HG03442 (cell line): ENCODE data around the gene CMTM6.
"Not testable (repeated sequence)": the region's sequence is repeated elsewhere in the genome, so short reads cannot be mapped to it uniquely, and the experiment has no call there.

Experiments used
- ATAC-seq: cut with Tn5 transposase; IDR thresholded peaks from one replicate; pipeline ENCODE4 v1.9.1; 2021; ENCODE audit warnings: mild to moderate bottlenecking, moderate library complexity; ENCODE audit not compliant: unreplicated experiment

The CMTM6 gene

GRCh38 chr3:32469151-32469874 is 33.3 kb downstream of the CMTM6 start:
- ATAC-seq: peak; percentile 26

- ATAC-seq: peak; percentile 44
Measured at GRCh38 chr3:32467333-32468070, 35.1 kb downstream of the CMTM6 start.

DNA sequence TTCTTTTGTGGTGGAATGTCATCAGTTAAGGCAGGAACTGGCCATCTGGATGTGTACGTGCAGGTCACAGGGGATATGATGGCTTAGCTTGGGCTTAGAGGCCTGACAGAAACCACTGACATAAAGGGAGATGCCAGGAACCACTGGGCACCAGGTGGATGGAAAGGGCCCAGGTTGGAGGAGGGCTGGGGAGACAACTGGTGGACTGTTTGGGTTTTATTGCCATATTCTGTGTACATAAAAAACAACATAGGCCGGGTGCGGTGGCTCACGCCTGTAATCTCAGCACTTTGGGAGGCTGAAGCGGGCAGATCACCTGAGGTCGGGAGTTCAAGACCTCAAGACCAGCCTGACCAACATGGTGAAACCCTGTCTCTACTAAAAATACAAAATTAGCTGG is 35.8 kb downstream of the CMTM6 start:
- not testable (repeated sequence) for ATAC-seq

GRCh38 chr3:32464726-32465125 is 37.9 kb downstream of the CMTM6 start:
- ATAC-seq: not testable (repeated sequence)

DNA sequence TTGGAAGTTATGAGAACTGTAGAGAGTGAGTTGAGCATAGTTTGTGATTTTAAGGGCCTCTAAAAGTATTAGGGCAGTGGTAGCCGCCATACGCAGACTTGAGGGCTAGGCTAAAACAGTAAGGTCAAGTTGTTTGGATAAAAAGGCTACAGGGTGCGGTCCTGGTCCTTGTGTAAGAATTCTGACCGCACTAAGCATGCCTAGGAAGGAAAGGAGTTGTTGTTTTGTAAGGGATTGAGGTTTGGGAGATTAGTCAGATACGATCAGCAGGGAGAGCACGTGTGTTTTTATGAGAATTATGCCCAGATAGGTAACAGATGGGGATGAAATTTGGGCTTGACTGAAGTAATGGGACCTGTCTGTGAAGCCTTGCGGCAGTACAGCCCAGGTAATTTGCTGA is 39.2 kb downstream of the CMTM6 start:
- not testable (repeated sequence) for ATAC-seq

- ATAC-seq: not testable (repeated sequence)
Measured at GRCh38 chr3:32462191-32462986, 40.3 kb downstream of the CMTM6 start.

GRCh38 chr3:32460817-32461496 is 41.7 kb downstream of the CMTM6 start:
- not testable (repeated sequence) for ATAC-seq

- peak; percentile 80 for ATAC-seq
Measured at GRCh38 chr3:32460031-32460749, 42.5 kb downstream of the CMTM6 start.

DNA sequence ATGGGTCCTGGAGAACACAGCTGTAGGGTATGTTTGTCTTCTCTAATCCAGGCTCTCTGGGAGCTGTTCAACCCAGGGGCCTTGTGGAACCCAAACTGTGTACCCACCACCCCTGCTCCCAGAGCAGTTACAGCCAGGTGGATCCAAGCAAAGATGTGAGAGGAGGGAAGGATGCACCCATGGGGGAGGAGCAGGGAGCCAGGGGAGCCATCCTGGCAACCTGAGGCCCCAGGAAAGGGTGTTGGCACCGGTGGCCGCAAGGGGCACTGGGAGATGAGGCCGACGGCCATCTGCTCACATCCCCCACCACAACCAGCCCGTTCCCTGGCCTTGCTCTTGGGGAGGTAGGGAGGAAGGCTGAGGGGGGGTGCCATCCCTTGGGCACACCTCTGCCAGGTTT is 43.2 kb downstream of the CMTM6 start:
- ATAC-seq: no peak

DNA sequence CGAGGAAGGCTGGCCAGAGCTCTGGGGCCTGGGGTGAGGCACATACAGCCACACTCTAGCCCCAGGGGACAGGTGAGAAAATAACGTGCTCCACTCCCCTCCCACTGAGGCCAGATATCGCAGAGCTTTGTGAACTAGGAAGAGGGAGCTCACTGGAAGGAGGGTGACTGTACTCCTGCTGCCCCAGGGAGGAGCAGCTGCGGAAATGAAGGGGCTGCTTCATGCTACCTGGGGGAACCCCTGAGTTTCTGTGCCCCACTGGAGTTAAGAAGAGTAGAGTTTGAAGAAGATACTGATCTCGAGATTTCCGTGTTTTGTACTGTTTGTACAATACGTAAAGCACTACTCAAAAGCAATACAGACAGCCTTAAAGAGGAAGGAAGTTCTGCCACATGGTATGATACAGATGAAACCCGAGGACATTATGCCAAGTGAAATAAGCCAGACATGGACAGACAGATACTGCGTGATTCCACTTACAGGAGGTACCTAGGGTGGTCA is 44.6 kb downstream of the CMTM6 start:
- ATAC-seq: peak; percentile 36

DNA sequence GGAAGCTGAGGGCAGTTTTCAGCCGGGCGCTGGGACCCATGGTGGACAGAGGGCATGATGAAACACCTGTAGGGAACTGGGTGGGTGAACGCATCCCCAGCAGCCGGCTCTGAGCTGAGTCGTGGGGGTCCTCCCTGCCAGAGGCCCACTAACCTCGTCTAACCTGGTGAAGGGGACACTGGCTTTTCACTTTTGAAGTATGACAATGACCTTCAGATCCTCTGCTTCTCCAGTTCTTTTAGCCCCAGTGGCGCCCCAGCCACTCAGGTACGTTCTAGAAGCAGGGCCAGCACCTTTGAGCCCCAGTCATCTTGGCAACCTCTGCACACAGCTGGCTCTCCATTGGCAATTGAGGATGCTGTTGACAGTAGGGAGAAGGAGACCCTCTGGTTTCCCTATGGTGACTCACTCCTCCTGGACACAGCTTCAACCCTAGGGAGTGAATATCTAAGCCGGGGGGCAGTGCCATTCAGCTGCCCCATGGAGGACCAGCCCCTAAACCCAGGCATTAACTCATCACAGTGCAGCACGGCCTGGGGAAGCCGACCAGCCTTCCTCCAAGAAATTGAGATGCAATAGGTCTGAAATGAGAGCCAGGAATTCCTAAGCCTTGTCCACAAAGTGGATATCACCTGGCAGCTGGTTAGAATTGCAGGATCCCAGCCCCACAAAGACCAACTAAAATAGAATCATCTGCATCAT is 46.1 kb downstream of the CMTM6 start:
- no peak for ATAC-seq

- ATAC-seq: no peak
Measured at GRCh38 chr3:32455609-32456428, 46.8 kb downstream of the CMTM6 start.

DNA sequence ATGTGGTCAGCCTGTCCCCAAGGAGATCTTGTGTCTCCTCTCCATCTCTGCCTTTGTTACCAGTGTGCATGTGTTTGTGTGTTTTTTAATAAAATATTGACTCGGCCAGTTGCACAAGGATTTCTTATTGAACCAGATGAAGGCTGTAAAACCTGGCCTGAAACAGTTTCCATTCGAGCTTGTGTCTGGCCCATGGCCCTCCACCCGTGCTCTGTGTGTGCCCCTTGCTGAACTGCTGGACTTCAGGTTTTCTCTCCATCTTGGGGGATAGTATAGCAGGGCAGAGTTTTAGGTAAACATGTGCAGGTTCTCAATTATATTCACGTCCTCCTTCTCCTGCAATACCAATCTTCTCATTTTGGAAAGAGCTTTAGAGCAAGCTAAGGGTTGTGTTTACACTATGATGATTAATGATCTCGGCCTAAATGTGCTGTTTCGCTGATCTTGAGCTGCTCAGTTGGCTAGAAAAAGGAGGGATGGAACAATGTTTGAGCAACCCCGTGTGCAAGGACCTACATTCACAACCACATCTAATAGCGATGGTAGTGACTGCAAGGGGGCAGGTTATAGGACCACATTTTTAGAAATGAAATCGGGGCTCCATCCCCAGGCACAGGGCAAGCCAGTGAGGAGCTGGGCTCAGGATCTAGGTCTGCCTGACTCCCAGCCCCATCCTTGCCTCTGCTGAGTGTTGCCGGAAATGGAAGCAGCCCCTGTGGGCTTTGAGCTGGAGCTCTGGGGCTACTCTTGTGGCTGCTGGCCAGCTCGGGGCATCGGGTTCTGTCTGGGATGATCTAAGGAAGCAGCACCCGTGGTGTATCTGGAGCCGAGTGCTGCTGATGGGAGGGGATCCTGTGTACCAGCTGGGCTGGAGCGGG is 47.7 kb downstream of the CMTM6 start:
- no peak for ATAC-seq

GRCh38 chr3:32454111-32454510 is 48.5 kb downstream of the CMTM6 start:
- ATAC-seq: no peak

- no peak for ATAC-seq
Measured at GRCh38 chr3:32453346-32453745, 49.3 kb downstream of the CMTM6 start.

DNA sequence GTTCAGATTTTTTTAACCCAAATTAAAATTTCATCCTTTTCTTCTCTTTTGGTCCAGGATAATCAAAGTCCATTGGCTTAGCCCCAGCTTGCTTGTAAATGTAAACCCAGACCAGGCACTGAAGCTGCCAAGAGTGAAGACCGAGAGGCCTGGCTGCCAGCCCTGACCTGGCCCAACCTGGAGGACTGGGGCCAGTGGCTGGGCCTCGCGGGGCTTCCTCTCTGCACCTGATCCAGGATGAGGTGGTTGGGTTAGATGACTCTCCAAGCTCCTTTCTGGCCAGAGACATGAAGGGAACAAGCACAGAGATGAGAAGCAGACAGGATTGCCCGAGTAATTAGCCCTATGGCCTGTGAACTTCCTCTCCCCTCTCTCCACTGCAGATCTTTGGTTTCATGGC is 50.6 kb downstream of the CMTM6 start:
- no peak for ATAC-seq

DNA sequence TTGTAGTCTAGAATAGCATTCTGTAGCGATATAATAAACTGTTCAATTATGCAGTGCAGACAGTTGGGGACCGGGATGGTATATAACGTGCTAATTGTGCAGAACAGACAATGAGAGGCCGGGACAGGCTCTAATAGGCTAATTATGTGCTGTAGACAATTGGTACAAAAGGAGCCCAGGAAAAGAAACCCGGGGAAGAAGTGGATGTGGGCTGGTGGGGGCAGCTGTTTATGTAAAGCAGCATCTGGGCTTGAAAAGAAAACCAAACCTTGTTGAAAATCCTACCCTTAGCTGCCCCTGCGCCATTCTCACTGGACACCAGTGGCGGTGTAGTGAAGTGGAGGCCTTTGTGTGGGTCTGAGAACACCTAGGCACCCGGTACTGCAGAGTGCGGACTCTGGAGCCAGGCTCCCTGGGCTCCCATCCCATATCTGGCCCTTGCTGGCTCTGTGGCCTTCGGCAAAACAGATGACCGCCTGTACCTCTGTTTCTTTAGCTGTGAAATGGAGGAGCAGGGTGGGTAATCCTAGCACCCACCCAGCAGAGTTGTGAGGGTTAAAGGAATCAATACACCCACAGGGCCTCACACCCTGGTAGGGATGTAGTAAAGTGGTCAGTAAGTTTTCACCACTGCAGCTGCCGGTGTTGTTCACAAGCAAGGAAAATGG is 51.5 kb downstream of the CMTM6 start:
- no peak for ATAC-seq
